ENCODE measurements around the gene CST5.

DNA sequence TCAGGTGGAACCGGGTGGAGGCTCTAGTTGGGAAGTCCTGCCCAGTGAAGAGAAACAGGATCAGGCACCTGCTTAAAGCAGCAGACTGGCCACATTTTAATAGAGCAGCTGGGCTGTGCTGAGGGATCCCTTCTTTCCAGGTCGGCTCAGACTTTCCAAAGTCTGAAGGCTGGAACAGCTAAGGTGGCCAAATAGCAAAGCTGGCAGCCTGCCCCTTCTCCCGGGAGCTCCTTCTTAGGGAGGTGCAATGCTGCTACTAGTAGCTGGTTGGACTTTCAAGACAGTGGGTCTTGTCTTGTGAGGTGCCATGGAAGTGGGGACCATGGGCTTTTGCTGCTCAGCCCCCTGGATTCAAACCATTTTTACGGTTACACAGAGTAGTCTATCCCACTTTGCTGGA, 30.7 kb upstream of the CST5 start:
- TF ChIP-seq CTCF (IDR thresholded peaks at IDR 0.05 in 2 of 3, conservative IDR thresholded peaks at IDR 0.05 in 1 of 3; ENCODE audit: borderline replicate concordance in 1 of 3, insufficient read depth in 1 of 3, low read depth in 2 of 3, low read length in 2 of 3) = no peak
- TF ChIP-seq TCF7L2 (IDR thresholded peaks at IDR 0.05; ENCODE audit: borderline replicate concordance, extremely low read depth, insufficient read depth, insufficient read length) = no peak
- no peak for TF ChIP-seq SP1 (IDR thresholded peaks at IDR 0.05; ENCODE audit: low read depth)

Data from HCT116 (cell line).